Measurements from ENCODE around the gene CAPN11.

Gene CAPN11

GRCh38 chr6:44216677-44217331 is 58.2 kb downstream of the CAPN11 start, which contains the start of gene MYMX:
TSS of gene MYMX (plus strand) at chr6:44216926. CDS start at chr6:44217472, 546 bp downstream.
- no peak for DNase-seq

DNA sequence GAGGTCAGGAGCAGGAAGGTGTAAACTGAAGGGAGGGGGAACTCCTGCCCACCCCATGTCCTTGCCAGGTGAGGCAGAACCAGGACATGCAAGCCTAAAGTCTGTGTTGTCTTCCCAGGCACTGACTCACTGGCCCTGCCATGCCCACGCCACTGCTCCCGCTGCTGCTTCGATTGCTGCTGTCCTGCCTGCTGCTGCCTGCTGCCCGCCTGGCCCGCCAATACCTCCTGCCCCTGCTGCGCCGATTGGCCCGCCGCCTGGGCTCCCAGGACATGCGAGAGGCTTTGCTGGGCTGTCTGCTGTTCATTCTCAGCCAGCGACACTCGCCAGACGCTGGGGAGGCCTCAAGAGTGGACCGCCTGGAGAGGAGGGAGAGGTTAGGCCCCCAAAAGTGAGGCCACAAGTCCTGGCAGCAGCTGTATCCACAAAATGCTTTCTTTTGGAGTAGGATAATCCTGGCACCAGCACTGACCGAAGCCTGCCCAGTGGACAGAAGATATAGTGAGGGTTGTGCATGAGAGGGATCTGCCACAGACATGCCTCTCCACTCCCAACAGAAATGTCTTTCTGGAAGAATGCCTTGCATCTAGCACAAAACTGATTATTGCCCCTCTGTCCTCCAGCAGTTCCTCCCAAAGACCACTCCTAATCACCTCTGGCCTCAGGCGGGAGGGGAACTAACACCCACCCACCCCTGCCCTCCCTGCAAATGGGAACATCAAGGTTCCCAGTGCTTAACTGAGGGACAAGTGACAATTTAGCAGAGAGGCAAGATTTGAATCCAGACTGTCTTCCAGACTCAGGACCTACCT is 58.9 kb downstream of the CAPN11 start:
- no peak for DNase-seq

DNA sequence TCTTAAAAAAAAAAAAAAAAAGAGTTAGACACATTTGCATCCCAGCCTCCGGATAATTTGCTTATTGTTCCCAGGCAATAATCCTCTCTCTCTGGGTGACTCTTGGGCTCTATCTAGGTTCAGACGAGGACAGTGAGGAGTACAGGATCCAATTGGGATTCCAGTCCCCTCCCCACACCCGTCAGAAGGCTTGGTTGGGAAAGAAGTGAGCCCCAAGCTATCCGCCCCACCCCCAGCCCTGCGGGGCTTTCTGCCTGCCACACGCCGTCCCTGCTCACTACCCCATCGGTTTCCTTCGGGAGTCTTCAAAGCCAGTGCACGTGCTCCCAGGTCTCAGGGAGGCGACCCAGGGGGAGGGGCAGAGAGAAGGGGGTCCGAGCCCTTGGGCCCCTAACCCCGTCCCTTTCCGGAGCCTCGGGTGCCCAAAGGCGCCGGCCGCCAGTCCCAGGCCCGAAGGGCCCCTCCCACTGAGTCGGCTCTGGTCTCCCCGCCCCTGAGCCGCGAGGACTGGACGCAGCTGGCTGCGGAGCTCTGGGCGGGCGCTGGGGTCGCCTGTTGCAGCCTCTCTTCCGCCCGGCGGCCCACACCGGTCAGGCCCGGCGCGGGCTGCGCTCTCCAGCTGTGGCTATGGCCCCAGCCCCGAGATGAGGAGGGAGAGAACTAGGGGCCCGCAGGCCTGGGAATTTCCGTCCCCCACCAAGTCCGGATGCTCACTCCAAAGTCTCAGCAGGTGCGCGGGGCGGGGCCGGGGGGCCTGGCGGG is 60.6 kb downstream of the CAPN11 start:
- peak; percentile 59 to 83 (median 72) for DNase-seq

- no peak for DNase-seq
Measured at GRCh38 chr6:44219815-44220784, 61.5 kb downstream of the CAPN11 start.

DNA sequence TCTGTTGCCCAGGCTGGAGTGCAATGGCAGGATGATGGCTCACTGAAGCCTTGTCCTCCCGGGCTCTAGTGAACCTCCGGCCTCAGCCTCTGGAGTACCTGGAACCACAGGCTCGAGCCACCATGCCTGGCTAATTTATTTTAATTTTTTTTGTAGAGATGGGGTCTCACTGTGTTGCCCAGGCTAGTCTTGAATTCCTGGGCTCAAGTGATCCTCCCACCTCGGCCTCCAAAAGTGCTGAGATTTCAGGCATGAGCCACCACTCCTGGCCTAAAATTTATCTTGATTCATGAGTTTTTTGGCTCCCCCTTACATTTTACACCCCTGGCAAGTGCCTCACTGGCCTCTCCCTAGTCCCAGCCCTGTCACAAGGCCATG is 62.3 kb downstream of the CAPN11 start:
- DNase-seq = no peak

GRCh38 chr6:44221291-44221960 is 62.8 kb downstream of the CAPN11 start:
- DNase-seq = peak; percentile 80 to 89 (median 84)

DNA sequence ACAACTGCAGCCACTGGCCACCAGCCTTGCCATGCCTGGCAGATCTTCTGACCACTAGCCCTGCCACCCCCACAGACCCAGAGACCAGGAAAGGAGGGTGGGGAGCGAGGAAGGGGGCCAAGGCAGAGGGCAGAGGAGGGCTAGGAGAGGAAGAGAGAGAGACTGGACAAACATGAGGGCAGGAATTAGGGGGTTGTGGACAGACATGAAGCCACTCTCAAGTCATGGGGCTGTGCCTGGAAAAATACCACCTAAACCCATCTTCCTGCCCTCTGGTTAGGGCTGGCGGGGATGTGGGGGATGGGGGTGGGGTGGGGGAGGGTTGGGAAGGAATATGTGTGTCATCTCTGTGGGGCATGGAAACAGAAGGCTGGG is 63.3 kb downstream of the CAPN11 start:
- DNase-seq = no peak

DNA sequence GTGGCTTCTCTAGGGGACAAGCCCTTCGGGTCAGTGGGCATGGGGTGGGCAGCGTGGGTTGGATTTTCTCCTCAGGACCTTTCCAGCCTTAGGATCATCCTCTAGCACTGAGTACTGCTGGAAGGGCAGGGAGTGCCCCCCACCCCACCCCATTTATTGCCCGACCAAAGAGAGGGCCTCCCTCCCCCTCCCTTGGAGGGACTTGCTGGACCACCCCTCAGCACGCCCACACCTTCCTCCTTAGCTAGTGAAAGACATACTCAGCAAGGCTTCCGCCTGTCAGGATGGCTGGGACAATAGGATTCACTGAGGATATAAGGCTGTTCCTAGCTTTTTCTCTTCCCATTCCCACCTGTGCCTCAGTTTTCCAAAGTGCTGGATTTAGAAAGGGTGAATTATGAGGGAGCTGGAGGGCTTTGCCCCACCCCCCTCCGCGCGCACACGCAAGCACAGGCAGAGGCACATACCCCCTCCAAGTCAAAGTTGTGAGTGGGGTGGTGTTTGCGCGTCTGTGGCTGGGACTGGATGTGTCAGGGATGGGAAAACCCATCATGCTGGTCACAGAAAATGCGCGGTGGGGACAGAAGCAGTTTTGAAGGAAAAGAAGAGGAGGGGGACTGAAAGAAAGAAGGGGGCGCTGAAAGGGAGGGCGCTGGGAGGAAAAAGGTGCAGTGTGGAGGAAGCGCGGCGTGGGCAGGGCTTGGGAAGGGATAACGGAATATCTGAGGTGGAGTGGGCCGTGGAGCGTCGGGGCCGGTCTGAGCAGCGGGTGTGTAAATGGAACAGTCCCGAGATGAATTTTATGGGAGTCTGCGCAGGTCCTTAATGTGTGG is 64.1 kb downstream of the CAPN11 start:
- no peak for DNase-seq

- peak; percentile 59 to 84 (median 68) for DNase-seq
Measured at GRCh38 chr6:44223319-44224028, 64.9 kb downstream of the CAPN11 start, which contains the start of gene SLC29A1. TSS of gene SLC29A1 (plus strand) at chr6:44223595. CDS start at chr6:44227314, 3,719 bp downstream.

DNA sequence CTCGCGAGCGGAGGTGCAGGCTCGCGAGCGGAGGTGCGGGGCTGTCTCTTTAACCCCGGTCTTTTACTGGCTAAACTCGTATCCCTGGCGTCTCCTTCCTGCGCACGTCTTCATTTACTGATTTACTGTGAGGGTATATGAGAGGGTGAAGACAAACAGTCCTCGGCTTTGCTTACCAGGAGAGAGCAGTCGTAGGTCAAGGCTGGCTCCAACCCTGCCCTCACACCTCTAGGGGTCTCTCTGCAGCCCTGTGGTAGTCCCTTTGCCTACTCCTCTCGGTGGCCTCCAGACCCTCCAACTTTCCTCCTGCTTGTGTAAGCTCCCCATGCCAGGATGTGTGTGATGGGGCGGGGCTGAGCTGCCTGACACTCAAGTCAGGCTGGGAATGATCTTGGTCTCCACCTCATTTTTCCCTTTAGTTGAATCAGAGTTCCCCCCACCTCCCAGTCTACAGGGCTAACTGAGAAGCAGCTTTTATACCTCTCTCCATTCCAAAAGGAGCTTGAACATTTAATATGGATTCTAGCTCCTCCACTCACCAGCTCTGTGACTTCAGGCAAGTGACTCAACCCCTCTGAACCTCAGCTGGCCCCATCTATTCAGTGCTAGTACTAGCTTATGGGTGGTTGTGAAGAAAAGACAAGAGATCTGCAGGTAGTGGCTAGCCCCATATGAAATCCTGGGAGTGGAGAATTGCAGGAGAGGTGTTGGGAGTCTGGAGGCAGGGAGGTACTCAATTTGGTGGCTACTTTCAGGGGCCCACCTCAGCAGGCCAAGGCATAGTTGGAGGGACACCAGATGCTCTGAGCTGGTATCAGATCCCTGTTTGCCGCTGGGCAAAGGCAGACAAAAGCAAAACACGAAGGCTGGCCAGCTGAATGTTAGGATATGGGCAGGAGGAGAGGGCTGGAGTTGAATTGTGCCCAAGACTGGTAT is 65.7 kb downstream of the CAPN11 start:
- no peak for DNase-seq

DNA sequence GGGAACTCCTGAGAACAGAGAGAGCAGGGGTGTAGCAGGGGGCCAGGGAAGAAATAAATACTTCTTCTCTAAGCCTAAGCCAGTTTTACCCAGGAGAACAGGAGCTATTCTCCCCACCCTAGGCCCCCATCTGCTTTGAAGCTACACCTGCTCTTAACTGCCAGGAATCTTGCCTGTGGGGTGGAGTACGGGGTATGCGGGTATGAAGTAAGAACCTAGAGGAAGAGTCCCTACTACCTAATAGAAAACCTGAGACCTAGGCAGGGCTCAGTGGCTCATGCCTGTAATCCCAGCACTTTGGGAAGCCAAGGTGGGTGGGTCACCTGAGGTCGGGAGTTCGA is 66.3 kb downstream of the CAPN11 start:
- no peak for DNase-seq

GRCh38 chr6:44225579-44226325 is 67.1 kb downstream of the CAPN11 start:
- DNase-seq = no peak

DNA sequence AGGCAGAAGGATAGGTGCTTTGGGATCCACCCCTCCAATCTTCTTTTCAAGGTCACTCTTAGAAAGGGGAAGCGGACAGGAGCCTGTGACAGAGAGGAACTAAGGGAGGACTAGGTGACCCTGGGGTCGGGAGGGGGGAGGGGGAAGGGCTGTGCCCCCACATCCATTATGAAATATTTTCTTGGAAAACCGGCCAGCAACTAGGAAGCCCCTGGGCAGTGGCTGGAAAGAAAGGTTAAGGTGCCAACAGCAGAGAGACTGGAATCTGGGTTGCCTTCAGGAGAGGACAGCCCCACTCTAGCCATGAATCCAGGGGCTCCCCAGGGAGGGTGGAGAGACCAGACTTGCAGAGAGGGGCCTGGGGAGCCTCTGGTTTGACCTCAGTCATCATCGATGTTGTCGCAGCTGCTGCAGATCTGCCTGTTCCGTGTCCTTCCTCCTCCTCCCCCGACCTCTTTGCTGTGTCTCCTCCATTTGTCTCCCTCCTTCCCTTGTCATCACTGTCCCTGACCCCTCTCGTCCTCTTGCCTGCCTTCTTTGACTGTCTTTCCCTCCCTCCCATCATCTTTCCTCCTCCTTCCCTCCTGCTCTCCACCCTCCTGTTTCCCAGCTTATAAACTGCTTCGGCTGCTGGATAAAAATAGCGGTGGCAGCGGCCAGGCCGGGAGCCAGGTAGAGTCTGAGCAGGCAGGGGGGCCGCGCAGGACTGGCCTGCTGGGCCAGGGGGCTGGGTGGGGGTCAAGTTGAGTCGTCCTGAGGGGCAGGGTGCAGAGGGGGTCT is 67.9 kb downstream of the CAPN11 start:
- DNase-seq = no peak

GRCh38 chr6:44227148-44227793 is 68.7 kb downstream of the CAPN11 start:
- DNase-seq = no peak

DNA sequence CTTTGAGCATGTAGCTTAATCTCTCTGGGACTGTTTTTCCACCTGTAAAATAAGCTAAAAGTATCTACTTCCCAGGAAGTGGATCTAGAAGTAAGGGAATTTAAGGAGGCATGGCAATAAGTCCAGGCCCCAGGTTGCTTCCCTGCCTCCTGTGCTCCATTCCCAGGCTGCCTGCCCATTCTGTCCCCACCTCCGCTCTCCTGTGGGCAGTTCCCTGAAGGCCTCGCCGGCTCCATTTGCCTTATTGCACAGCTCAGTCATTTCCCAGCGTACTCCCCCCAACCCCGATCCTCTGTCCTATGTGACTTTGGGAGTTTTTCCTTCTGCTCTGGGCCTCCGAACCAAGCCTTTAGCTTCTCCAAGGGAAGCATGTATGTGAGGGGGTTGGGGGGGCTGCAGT is 69.4 kb downstream of the CAPN11 start:
- no peak for DNase-seq

- no peak for DNase-seq
Measured at GRCh38 chr6:44228433-44228832, 69.8 kb downstream of the CAPN11 start.

- DNase-seq = no peak
Measured at GRCh38 chr6:44228836-44229235, 70.2 kb downstream of the CAPN11 start.
